Aortic smooth muscle cell (primary cell): Measurements from ENCODE around the gene KCNE1. TPM values are rescaled to one million over a fixed set of nuclear protein-coding genes. Genes with fewer than 3 reads are reported as not detected.

Experiments used
- total RNA-seq: library from RNA; depleted of rRNA; stranded (reverse); fragments of >200 nt; gene quantifications from 2 replicates; pipeline ENCODE4 v1.2.3, GENCODE V29; 2014

Gene KCNE1
- 0.53 and 0.87 TPM in 2 replicates for total RNA-seq

GRCh38 chr21:34511787-34512455 lies at the start of gene KCNE1:
Gene KCNE1 (minus strand): TSS chr21:34512210. CDS start chr21:34449634, 62,576 bp downstream.

DNA sequence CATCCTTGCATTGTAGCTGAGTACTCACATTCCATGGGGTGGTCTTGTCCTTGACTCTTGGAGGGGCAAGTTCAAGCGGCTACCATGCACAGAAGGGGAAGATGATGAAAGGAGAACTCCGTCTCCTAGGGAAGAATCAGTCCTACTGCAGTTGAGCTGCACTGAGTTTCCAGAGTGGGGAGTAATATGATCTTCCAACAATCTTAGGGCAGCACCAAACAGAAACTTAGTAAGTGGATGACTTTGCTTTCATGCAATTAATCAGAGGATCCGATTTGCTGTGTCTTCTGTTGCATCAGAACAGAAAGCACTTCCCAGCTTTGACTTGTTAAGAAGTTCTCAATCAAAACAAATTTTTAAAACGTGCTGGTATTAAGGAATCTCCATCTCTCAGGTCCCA lies 88.2 kb downstream of the KCNE1 start, which contains the start of gene SMIM34:
Gene SMIM34, minus strand, starts transcription at position 147 of the 400 bp plus-strand sequence. Its CDS starts 112 bp downstream, at position 35.

Other genes with a start within 250 kb of the KCNE1 start
- not detected in 2 replicates for gene KCNE2, start 148.2 kb downstream of the KCNE1 start, total RNA-seq
- 17.2 and 20.2 TPM in 2 replicates for gene SMIM11, start 136.7 kb downstream of the KCNE1 start, total RNA-seq
- not detected in 2 replicates for gene SMIM34, start 88.3 kb downstream of the KCNE1 start, total RNA-seq
- gene RCAN1, start 102.9 kb upstream of the KCNE1 start, total RNA-seq = 163 and 225 TPM in 2 replicates
- gene CLIC6, start 156.8 kb upstream of the KCNE1 start, total RNA-seq = 0.12 and 0.13 TPM in 2 replicates